Measurements from ENCODE around the gene C22orf39. TPM values are rescaled to one million over a fixed set of nuclear protein-coding genes. Genes with fewer than 3 reads are reported as not detected.
"Not testable (repeated sequence)": the region's sequence is repeated elsewhere in the genome, so short reads cannot be mapped to it uniquely, and the experiment has no call there.

The C22orf39 gene
- total RNA-seq, 1 experiment from 2014 or later: 39.0 TPM

DNA sequence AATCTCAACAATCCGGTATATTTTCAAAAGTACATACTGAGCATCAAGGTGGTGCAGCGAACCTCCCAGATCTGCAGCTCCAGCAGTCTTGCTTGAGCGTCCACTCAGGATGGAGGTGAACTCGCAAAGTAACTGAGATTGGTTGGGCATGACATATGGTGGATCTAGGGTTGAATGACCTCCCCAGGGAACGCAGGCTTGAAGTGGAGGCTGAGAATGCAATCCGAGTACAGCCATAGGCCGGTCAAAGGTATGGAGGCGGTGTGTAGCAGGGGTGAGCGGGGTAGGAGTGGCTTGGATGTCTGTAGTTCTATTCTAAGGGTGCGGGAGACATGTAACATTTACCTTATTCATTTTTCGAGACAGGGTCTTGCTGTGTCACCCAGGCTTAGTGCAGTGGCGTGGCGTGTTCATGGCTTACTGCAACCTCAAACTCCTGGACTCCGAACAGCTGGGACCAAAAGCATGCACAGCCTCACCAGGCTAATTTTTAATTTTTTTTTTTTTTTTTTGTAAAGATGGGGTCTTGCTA, 631 bp upstream of the C22orf39 start:
- Histone ChIP-seq H3K9me3 (ENCODE audit: low read length) (no peaks in the 10 kb centered on the region), H3K27me3 (ENCODE audit: low read length) (no peaks in the 10 kb centered on the region), H3K9me2 (replicated peaks; ENCODE audit: insufficient read depth, low read length) (no peaks in the 10 kb centered on the region), H3K36me3 (ENCODE audit: insufficient read depth, low read length) (peaks cover 38% of the 10 kb centered on the region), H3K27ac (ENCODE audit: low read length) (peak overlapping the region; percentile 78), H3K4me2 (ENCODE audit: low read depth, low read length, poor library complexity, severe bottlenecking) (peak overlapping the region; percentile 85), H4K20me1 (ENCODE audit: insufficient read depth, low read depth, low read length) (no peaks in the 10 kb centered on the region; the same call in 1 of the 2 replicates), H2AFZ (ENCODE audit: low read length) (0 out of 2 replicates have a peak overlapping the region, but pooled peaks have one; percentile 16), H3K79me2 (ENCODE audit: low read length) (peaks cover 51% of the 10 kb centered on the region), H3K4me3 (ENCODE audit: low read length) (peak overlapping the region; percentile 93), H3K9ac (ENCODE audit: low read length) (peak overlapping the region; percentile 86), H3K4me1 (ENCODE audit: low read length) (peaks cover 42% of the 10 kb centered on the region)
- DNase-seq: peak; percentile 95

GRCh38 chr22:19446603-19447329, 745 bp downstream of the C22orf39 start:
- peaks cover 34% of the 10 kb centered on the region for H3K36me3 ChIP-seq (ENCODE audit: insufficient read depth, low read length)
- peak overlapping the region; percentile 78 for H3K27ac ChIP-seq (ENCODE audit: low read length)
- peak overlapping the region; percentile 85 for H3K4me2 ChIP-seq (ENCODE audit: low read depth, low read length, poor library complexity, severe bottlenecking)
- H3K9me3 ChIP-seq (ENCODE audit: low read length): no peaks in the 10 kb centered on the region
- peaks cover 42% of the 10 kb centered on the region for H3K4me1 ChIP-seq (ENCODE audit: low read length)
- H3K9ac ChIP-seq (ENCODE audit: low read length): peak overlapping the region; percentile 86
- peaks cover 3% of the 10 kb centered on the region; the same call in 1 of the 2 replicates for H4K20me1 ChIP-seq (ENCODE audit: insufficient read depth, low read depth, low read length)
- H3K9me2 ChIP-seq (replicated peaks; ENCODE audit: insufficient read depth, low read length): no peaks in the 10 kb centered on the region
- H3K27me3 ChIP-seq (ENCODE audit: low read length): no peaks in the 10 kb centered on the region
- peaks cover 64% of the 10 kb centered on the region for H3K79me2 ChIP-seq (ENCODE audit: low read length)
- no peak overlapping the region for H2AFZ ChIP-seq (ENCODE audit: low read length)
- H3K4me3 ChIP-seq (ENCODE audit: low read length): peak overlapping the region; percentile 93
- DNase-seq: no peak

- H3K9ac ChIP-seq (ENCODE audit: low read length); H3K27ac ChIP-seq (ENCODE audit: low read length); H3K4me3 ChIP-seq (ENCODE audit: low read length); H3K27me3 ChIP-seq (ENCODE audit: low read length); H2AFZ ChIP-seq (ENCODE audit: low read length); DNase-seq; H4K20me1 ChIP-seq (ENCODE audit: insufficient read depth, low read depth, low read length); H3K9me3 ChIP-seq (ENCODE audit: low read length); H3K9me2 ChIP-seq (replicated peaks; ENCODE audit: insufficient read depth, low read length): not testable (repeated sequence)
- H3K4me1 ChIP-seq (ENCODE audit: low read length): peaks cover 42% of the 10 kb centered on the region
- H3K79me2 ChIP-seq (ENCODE audit: low read length): peaks cover 76% of the 10 kb centered on the region
- H3K4me2 ChIP-seq (ENCODE audit: low read depth, low read length, poor library complexity, severe bottlenecking): peak overlapping the region; percentile 85
- H3K36me3 ChIP-seq (ENCODE audit: insufficient read depth, low read length): peaks cover 31% of the 10 kb centered on the region
Measured at GRCh38 chr22:19445279-19445982, 2.1 kb downstream of the C22orf39 start.

DNA sequence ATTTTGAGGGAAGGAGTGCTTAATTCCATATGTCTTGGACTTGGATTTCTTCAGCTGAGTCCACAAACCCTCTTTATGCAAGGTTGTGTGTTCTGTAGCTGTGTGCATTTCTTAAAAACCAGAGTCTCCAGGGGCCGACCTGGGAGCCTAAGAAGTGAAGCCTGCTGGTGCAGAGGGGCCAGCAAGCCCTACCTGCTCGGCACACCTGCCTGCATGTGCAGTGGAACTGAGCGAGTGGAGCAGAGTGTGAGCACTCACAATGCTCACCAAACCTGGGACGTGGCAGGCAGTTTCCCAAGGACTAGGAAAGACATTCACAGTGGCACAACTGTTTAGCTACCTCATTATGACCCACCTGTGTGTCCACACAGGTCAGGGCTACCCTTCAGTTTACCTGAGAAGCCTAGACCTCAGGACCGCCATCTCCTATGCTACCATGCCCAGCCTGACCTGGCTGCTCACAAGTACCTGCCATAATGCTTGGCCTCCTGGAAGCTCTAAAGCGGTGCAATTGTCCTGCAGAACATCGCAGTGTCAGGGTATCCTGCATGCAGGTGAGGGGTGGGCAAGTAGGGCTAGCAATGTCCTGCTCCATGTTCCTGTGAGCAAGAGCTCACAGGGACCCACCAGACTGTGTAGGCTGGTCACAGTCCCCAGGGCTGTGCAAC, 3.8 kb downstream of the C22orf39 start:
- Histone ChIP-seq H3K9me3 (ENCODE audit: low read length) (no peaks in the 10 kb centered on the region), H3K9me2 (replicated peaks; ENCODE audit: insufficient read depth, low read length) (no peaks in the 10 kb centered on the region), H3K27ac (ENCODE audit: low read length) (no peak overlapping the region), H3K4me2 (ENCODE audit: low read depth, low read length, poor library complexity, severe bottlenecking) (no peak overlapping the region), H3K79me2 (ENCODE audit: low read length) (peaks cover 79% of the 10 kb centered on the region), H3K9ac (ENCODE audit: low read length) (no peak overlapping the region), H4K20me1 (ENCODE audit: insufficient read depth, low read depth, low read length) (0 out of 2 replicates have a peak, but pooled peaks cover 8% of the 10 kb centered on the region), H3K4me3 (ENCODE audit: low read length) (no peak overlapping the region), H3K27me3 (ENCODE audit: low read length) (no peaks in the 10 kb centered on the region), H3K36me3 (ENCODE audit: insufficient read depth, low read length) (peaks cover 24% of the 10 kb centered on the region), H3K4me1 (ENCODE audit: low read length) (peaks cover 28% of the 10 kb centered on the region), H2AFZ (ENCODE audit: low read length) (no peak overlapping the region)
- no peak for DNase-seq

DNA sequence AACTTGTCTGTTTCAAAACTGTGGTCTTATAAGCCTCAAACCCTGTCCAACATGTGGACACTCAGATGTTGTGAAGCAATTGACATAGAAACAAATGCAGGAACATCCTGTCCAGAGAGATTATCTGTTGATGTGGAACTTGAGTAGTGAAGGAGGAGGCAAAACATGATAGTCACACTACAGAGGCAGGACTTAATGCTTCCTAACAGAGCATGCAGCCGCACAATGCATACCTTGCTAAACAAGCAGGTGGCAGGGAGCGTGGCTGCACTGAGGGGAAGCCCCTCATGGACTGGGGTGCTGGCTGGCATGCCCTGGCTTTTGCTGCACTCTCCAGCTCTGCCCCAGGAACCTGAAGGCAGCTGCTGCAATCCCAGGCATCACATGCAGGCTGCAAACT, 5.3 kb downstream of the C22orf39 start:
- no peak overlapping the region for H3K9ac ChIP-seq (ENCODE audit: low read length)
- no peak overlapping the region for H3K4me2 ChIP-seq (ENCODE audit: low read depth, low read length, poor library complexity, severe bottlenecking)
- H3K4me3 ChIP-seq (ENCODE audit: low read length): no peak overlapping the region
- H2AFZ ChIP-seq (ENCODE audit: low read length): no peak overlapping the region
- peaks cover 25% of the 10 kb centered on the region for H3K36me3 ChIP-seq (ENCODE audit: insufficient read depth, low read length)
- no peak for DNase-seq
- no peaks in the 10 kb centered on the region for H3K27me3 ChIP-seq (ENCODE audit: low read length)
- H3K27ac ChIP-seq (ENCODE audit: low read length): no peak overlapping the region
- H3K79me2 ChIP-seq (ENCODE audit: low read length): peaks cover 76% of the 10 kb centered on the region
- 0 out of 2 replicates have a peak, but pooled peaks cover 8% of the 10 kb centered on the region for H4K20me1 ChIP-seq (ENCODE audit: insufficient read depth, low read depth, low read length)
- no peaks in the 10 kb centered on the region for H3K9me2 ChIP-seq (replicated peaks; ENCODE audit: insufficient read depth, low read length)
- no peaks in the 10 kb centered on the region for H3K9me3 ChIP-seq (ENCODE audit: low read length)
- H3K4me1 ChIP-seq (ENCODE audit: low read length): peaks cover 18% of the 10 kb centered on the region

DNA sequence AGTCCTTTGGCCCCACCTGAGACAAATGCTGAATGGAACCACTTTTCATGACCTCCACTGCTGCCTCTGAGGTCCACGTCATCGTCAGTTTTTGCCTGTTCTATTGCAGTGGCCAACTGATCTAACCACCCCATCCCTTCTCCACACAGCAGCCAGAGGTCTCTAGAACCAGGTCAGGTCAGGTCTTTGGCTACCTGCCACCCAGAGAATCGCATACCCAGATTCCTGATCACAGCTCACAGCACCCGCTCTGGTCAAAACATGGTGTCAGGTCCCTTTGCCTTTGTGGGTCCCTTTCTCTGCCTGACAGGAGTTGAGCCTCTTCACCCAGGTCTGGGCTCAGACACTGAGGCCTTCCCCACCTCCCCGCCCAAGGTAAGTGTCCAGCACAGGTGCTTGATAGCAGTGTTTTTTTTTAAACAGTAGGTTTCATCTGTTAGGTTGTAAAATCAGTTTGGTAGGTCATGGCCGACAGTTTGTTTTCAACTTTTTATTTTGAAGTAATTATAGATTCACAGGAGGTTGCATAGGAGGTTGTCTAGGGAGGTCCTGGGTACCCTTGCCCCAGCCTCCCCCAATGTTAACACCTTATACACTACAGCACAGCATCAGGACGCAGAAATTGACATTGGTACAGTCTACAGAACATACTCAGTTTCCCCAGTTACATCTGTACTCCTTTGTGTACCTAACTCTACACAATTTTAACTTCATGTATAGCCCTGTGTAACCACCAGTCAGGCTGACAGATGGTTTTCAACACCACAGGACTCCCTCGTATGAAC, 6.9 kb downstream of the C22orf39 start:
- no peak overlapping the region for H3K4me3 ChIP-seq (ENCODE audit: low read length)
- no peaks in the 10 kb centered on the region for H3K9me2 ChIP-seq (replicated peaks; ENCODE audit: insufficient read depth, low read length)
- H3K4me2 ChIP-seq (ENCODE audit: low read depth, low read length, poor library complexity, severe bottlenecking): no peak overlapping the region
- H3K27ac ChIP-seq (ENCODE audit: low read length): no peak overlapping the region
- peaks cover 15% of the 10 kb centered on the region for H3K4me1 ChIP-seq (ENCODE audit: low read length)
- peaks cover 10% of the 10 kb centered on the region; the same call in 1 of the 2 replicates for H4K20me1 ChIP-seq (ENCODE audit: insufficient read depth, low read depth, low read length)
- H3K9me3 ChIP-seq (ENCODE audit: low read length): no peaks in the 10 kb centered on the region
- H3K27me3 ChIP-seq (ENCODE audit: low read length): no peaks in the 10 kb centered on the region
- H3K79me2 ChIP-seq (ENCODE audit: low read length): peaks cover 61% of the 10 kb centered on the region
- H2AFZ ChIP-seq (ENCODE audit: low read length): no peak overlapping the region
- DNase-seq: no peak
- H3K36me3 ChIP-seq (ENCODE audit: insufficient read depth, low read length): peaks cover 32% of the 10 kb centered on the region
- no peak overlapping the region for H3K9ac ChIP-seq (ENCODE audit: low read length)

DNA sequence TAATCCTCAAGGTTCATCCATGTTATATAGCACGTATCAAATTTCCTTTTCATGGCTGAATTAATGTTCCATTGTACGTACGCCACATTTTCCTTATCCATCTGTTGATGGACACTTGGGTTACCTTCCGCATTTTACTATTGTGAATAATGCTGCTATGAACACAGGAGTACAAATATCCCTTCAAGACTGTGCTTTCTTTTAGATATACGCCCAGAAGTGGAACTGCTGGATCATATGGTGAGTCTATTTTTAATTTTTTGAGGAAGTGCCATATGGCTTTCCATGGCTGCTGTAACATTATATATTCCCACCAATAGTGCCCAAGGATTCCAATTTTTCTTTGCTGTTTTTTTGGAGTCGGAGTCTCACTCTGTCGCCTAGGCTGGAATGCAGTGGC, 9.2 kb downstream of the C22orf39 start:
- H4K20me1 ChIP-seq (ENCODE audit: insufficient read depth, low read depth, low read length): peaks cover 14% of the 10 kb centered on the region; the same call in 1 of the 2 replicates
- H3K36me3 ChIP-seq (ENCODE audit: insufficient read depth, low read length): peaks cover 20% of the 10 kb centered on the region; the same call in 1 of the 2 replicates
- H3K9me2 ChIP-seq (replicated peaks; ENCODE audit: insufficient read depth, low read length): no peaks in the 10 kb centered on the region
- peaks cover 54% of the 10 kb centered on the region for H3K79me2 ChIP-seq (ENCODE audit: low read length)
- no peak overlapping the region for H3K4me2 ChIP-seq (ENCODE audit: low read depth, low read length, poor library complexity, severe bottlenecking)
- H3K9me3 ChIP-seq (ENCODE audit: low read length): no peaks in the 10 kb centered on the region
- no peaks in the 10 kb centered on the region for H3K27me3 ChIP-seq (ENCODE audit: low read length)
- no peak overlapping the region for H3K9ac ChIP-seq (ENCODE audit: low read length)
- H2AFZ ChIP-seq (ENCODE audit: low read length): no peak overlapping the region
- DNase-seq: no peak
- H3K4me1 ChIP-seq (ENCODE audit: low read length): peaks cover 32% of the 10 kb centered on the region
- H3K4me3 ChIP-seq (ENCODE audit: low read length): no peak overlapping the region
- no peak overlapping the region for H3K27ac ChIP-seq (ENCODE audit: low read length)
